HUES64 (cell line): ENCODE data around the gene ENOX1.

Experiments
- H3K27ac ChIP-seq: 2 replicates; pipeline ENCODE4 v1.7.0; 2013; ENCODE audit warnings: low read depth, low read length, inconsistent platforms
- H3K27me3 ChIP-seq: 2 replicates; pipeline ENCODE4 v1.6.1; 2013; ENCODE audit warnings: mild to moderate bottlenecking, low read length; ENCODE audit not compliant: insufficient read depth
- H3K36me3 ChIP-seq: 2 replicates; pipeline ENCODE4 v1.6.1; 2013; ENCODE audit warnings: mild to moderate bottlenecking, low read length; ENCODE audit not compliant: insufficient read depth
- H3K4me1 ChIP-seq: 2 replicates; pipeline ENCODE4 v1.6.1; 2013; ENCODE audit warnings: mild to moderate bottlenecking, low read length, moderate library complexity; ENCODE audit not compliant: insufficient read depth
- H3K4me3 ChIP-seq: 2 replicates; pipeline ENCODE4 v1.5.1; 2013; ENCODE audit warnings: mild to moderate bottlenecking, low read length, moderate library complexity
- H3K9ac ChIP-seq: 2 replicates; pipeline ENCODE4 v1.6.1; 2013; ENCODE audit warnings: mild to moderate bottlenecking, low read depth, low read length
- H3K9me3 ChIP-seq: 2 replicates; pipeline ENCODE4 v1.6.1; 2013; ENCODE audit warnings: low read depth, low read length; ENCODE audit not compliant: insufficient read depth
- WGBS: fragments of 150-250, 120-280 bp; methylation state at CpG from one replicate; pipeline ENCODE4 v1.1.7; 2013; ENCODE audit warnings: missing lambda C conversion rate; 5-methylcytosine and 5-hydroxymethylcytosine counted together

The ENOX1 gene

DNA sequence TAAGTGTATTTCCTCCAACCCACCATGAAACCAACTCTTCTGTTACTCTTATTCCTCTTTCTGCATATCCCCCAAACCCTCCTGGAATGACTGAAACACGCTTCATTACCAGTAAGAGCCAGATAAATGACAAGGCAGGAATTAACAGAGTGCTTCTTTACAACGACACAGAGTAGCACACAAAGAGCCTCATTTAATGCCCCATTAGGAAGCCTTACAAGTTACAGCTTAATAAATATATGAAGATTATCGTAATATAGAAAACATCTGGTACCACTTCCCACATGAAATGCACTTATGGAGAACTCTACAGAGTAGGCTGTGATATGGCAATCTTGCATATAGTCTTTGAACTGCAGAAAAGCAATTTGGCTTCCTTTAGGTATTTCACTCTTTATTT is 116.8 kb downstream of the ENOX1 start:
- H3K4me1 ChIP-seq = peaks cover 28% of the 10 kb centered on the region
- WGBS = 90% methylated on average over 2 of the region's 3 CpGs

GRCh38 chr13:43669101-43669500 is 117.7 kb downstream of the ENOX1 start:
- 29% methylated on average over 1 of the region's 1 CpG for WGBS
- no peak overlapping the region for H3K4me3 ChIP-seq
- H3K9ac ChIP-seq = no peak overlapping the region
- H3K27ac ChIP-seq = no peak overlapping the region
- no peaks in the 10 kb centered on the region for H3K9me3 ChIP-seq
- no peaks in the 10 kb centered on the region for H3K36me3 ChIP-seq
- H3K27me3 ChIP-seq = no peaks in the 10 kb centered on the region
- H3K4me1 ChIP-seq = peaks cover 34% of the 10 kb centered on the region

More for the DNA sequence above, 116.8 kb downstream of the ENOX1 start:
- H3K27me3 ChIP-seq = no peaks in the 10 kb centered on the region
- H3K9ac ChIP-seq = no peak overlapping the region
- H3K4me3 ChIP-seq = no peak overlapping the region
- H3K36me3 ChIP-seq = no peaks in the 10 kb centered on the region
- no peaks in the 10 kb centered on the region for H3K9me3 ChIP-seq
- H3K27ac ChIP-seq = no peak overlapping the region

DNA sequence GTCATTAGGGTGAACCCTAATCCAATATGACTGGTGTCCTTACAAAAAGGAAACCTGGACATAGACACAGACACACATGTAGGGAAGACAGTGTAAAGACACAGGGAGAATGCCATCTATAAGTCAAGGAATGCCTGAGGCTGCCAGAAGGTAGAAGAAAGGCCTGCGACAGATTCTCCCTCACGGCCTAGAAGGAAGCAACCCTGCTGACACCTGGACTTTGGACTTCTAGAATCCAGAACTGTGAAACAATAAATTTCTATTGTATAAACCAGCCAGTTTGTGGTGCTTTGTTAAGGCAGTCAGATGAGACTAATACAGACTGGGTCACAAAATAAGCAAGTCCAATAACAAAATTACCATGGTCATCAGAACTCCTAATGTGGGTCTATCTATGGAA is 120.4 kb downstream of the ENOX1 start:
- H3K9ac ChIP-seq = no peak overlapping the region
- peaks cover 36% of the 10 kb centered on the region for H3K4me1 ChIP-seq
- no peaks in the 10 kb centered on the region for H3K36me3 ChIP-seq
- WGBS = 91% methylated on average over 2 of the region's 2 CpGs
- H3K27ac ChIP-seq = no peak overlapping the region
- no peaks in the 10 kb centered on the region for H3K9me3 ChIP-seq
- no peaks in the 10 kb centered on the region for H3K27me3 ChIP-seq
- H3K4me3 ChIP-seq = no peak overlapping the region

DNA sequence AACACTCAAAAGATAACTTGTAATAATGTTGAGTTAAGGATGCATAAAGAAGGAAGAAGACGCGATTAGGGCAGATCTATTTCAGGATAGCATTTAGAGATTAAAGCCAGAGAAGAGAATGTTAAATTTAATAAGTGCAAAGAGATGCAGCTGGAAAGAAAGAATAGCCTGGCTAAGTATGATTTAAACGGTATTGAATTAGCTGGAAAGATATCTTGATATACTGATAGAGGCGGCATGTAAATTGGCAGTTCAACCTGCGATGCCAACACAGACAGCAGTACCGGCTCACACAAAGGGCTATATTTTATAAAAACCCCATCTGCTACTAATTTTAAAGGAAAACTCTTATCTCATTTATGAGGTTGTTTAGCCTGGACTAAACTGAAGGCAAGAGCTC is 121.4 kb downstream of the ENOX1 start:
- WGBS = 96% methylated on average over 6 of the region's 6 CpGs

GRCh38 chr13:43664700-43665191 is 122.0 kb downstream of the ENOX1 start:
- Histone ChIP-seq H3K9me3 (no peaks in the 10 kb centered on the region), H3K36me3 (no peaks in the 10 kb centered on the region), H3K9ac (no peak overlapping the region), H3K4me1 (peaks cover 36% of the 10 kb centered on the region), H3K27ac (no peak overlapping the region), H3K4me3 (no peak overlapping the region), H3K27me3 (no peaks in the 10 kb centered on the region)
- 50% methylated on average over 1 of the region's 1 CpG for WGBS

More for the DNA sequence above, 121.4 kb downstream of the ENOX1 start:
- H3K9ac ChIP-seq = no peak overlapping the region
- no peak overlapping the region for H3K27ac ChIP-seq
- H3K4me1 ChIP-seq = peaks cover 36% of the 10 kb centered on the region
- H3K4me3 ChIP-seq = no peak overlapping the region
- H3K27me3 ChIP-seq = no peaks in the 10 kb centered on the region
- no peaks in the 10 kb centered on the region for H3K36me3 ChIP-seq
- H3K9me3 ChIP-seq = no peaks in the 10 kb centered on the region

- no peak overlapping the region for H3K4me3 ChIP-seq
- H3K4me1 ChIP-seq = peaks cover 24% of the 10 kb centered on the region
- no peak overlapping the region for H3K27ac ChIP-seq
- H3K9me3 ChIP-seq = no peaks in the 10 kb centered on the region
- no peaks in the 10 kb centered on the region for H3K27me3 ChIP-seq
- no peaks in the 10 kb centered on the region for H3K36me3 ChIP-seq
- WGBS = 90% methylated on average over 3 of the region's 3 CpGs
- H3K9ac ChIP-seq = no peak overlapping the region
Measured at GRCh38 chr13:43663474-43664090, 123.2 kb downstream of the ENOX1 start.

DNA sequence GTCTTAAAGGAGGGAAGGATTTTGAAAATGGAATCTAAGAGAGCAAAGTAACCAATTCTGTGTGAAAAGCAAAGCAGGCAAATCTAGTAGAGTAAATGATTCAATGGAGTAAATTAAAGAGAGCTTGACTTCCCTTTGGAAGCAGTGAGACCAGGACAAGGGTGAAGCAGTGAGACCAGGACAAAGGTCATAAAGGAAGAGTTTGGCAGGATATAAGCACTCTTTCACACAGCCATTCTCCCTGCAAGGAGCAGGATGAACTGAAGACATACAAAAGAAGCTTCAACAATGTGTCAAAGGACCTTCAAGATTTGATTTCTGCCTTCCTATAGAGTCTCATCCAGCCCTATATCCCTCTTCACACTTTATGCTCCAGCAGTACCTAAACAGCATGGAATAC is 123.8 kb downstream of the ENOX1 start:
- Histone ChIP-seq H3K9ac (no peak overlapping the region), H3K27me3 (no peaks in the 10 kb centered on the region), H3K4me3 (no peak overlapping the region), H3K4me1 (peaks cover 18% of the 10 kb centered on the region), H3K36me3 (no peaks in the 10 kb centered on the region), H3K9me3 (no peaks in the 10 kb centered on the region), H3K27ac (no peak overlapping the region)

DNA sequence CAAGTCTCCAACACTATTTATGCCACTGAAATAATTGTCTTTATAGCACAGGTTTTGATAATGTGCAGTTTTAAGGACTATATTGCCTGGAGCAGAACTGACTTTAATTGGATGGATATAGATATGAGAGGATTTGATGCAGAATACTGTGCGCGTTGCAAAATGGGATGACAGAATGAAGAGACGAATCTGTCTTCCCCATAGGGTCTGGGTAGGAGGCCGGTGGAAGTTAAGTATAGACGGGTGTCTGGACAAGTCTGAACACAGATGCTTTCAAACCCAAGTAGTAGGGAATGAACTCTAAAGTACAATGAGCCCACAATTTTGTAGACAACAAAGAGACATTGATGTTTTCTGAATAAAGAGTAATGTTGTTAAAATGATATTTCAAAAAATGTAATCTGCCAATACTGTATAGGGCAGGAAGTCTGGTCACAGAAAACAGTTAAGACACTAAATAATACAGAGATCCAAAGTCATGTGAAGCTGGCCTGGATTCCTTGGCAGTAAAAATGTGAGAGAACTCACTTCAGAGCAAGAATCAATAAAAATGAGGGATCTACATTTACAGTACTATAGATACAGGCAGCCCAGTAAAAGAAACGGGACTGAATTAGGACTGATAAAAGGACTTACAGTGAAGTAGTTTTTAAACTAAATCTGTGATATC is 125.5 kb downstream of the ENOX1 start:
- Histone ChIP-seq H3K4me3 (no peak overlapping the region), H3K9ac (no peak overlapping the region), H3K27me3 (no peaks in the 10 kb centered on the region), H3K27ac (no peak overlapping the region), H3K9me3 (no peaks in the 10 kb centered on the region), H3K4me1 (peaks cover 16% of the 10 kb centered on the region; the same call in 1 of the 2 replicates), H3K36me3 (no peaks in the 10 kb centered on the region)
- WGBS = 76% methylated on average over 5 of the region's 6 CpGs

GRCh38 chr13:43657485-43657884 is 129.3 kb downstream of the ENOX1 start:
- Histone ChIP-seq H3K27me3 (no peaks in the 10 kb centered on the region), H3K36me3 (no peaks in the 10 kb centered on the region), H3K4me3 (no peak overlapping the region), H3K27ac (no peak overlapping the region), H3K9ac (no peak overlapping the region), H3K4me1 (no peaks in the 10 kb centered on the region), H3K9me3 (no peaks in the 10 kb centered on the region)
- 94% methylated on average over 2 of the region's 3 CpGs for WGBS

DNA sequence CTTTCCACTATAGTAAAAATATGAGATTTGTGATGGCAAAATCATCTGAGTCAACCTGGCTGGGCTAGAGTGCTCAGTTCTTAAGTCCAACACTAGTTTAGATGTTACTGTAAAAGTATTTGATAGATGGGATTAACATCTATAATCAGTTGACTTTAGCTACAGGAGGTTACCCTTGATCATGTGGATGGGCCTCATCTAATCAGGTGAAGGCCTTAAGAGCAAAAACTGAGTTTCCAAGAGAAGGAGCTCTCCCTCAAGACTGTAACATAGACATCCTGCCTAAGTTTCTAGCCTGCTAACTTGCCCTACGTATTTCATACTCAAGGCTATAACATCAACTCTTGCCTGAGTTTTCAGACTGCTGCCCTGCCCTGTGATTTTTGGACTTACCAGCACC is 132.8 kb downstream of the ENOX1 start:
- Histone ChIP-seq H3K27me3 (no peaks in the 10 kb centered on the region), H3K4me3 (no peak overlapping the region), H3K9me3 (no peaks in the 10 kb centered on the region), H3K4me1 (no peaks in the 10 kb centered on the region), H3K9ac (no peak overlapping the region), H3K36me3 (no peaks in the 10 kb centered on the region), H3K27ac (no peak overlapping the region)
- WGBS = 91% methylated on average over 1 of the region's 1 CpG

DNA sequence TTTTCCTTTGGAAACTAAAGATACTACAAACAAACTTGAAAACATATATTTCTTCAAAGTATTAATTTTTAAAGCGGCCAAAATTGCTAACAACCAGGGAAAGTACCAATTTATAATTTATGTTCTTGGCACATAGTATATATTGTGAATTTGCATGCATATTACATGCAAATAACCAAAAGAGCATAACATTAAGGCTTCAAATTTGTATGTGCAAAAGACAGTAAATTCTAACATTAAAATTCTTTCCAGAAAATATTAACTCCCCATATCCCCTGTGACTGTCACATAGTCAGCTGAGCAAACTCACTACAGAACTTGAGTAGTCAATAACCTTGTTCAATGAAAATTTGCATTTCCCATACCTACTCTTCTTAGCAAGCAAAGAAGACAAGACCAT is 133.4 kb downstream of the ENOX1 start:
- H3K4me1 ChIP-seq = no peaks in the 10 kb centered on the region
- H3K9ac ChIP-seq = no peak overlapping the region
- H3K4me3 ChIP-seq = no peak overlapping the region
- WGBS = no CpG with 5 or more reads among the region's 1 CpG
- no peaks in the 10 kb centered on the region for H3K27me3 ChIP-seq
- H3K9me3 ChIP-seq = no peaks in the 10 kb centered on the region
- no peaks in the 10 kb centered on the region for H3K36me3 ChIP-seq
- no peak overlapping the region for H3K27ac ChIP-seq
